ENCODE results near the gene POLR1A.

POLR1A gene

GRCh38 chr2:86021396-86022378, 84.0 kb downstream of the POLR1A start:
- no peak for DNase-seq (ENCODE audit: low read depth)

GRCh38 chr2:86020984-86021383, 84.7 kb downstream of the POLR1A start:
- no peak for DNase-seq (ENCODE audit: low read depth)

- no peak for DNase-seq (ENCODE audit: low read depth)
These were observed 86.6 kb downstream of the POLR1A start for GRCh38 chr2:86019121-86019520.

- no peak for DNase-seq (ENCODE audit: low read depth)
These were observed 87.5 kb downstream of the POLR1A start for GRCh38 chr2:86017901-86018896.

- DNase-seq (ENCODE audit: low read depth) = no peak
These were observed 89.1 kb downstream of the POLR1A start for GRCh38 chr2:86016581-86016980.

GRCh38 chr2:86015699-86016098, 90.0 kb downstream of the POLR1A start:
- DNase-seq (ENCODE audit: low read depth) = no peak

GRCh38 chr2:86015006-86015405, 90.7 kb downstream of the POLR1A start:
- no peak for DNase-seq (ENCODE audit: low read depth)

- no peak for DNase-seq (ENCODE audit: low read depth)
These were observed 91.2 kb downstream of the POLR1A start for GRCh38 chr2:86014493-86014892.

- DNase-seq (ENCODE audit: low read depth) = no peak
These were observed 93.5 kb downstream of the POLR1A start for GRCh38 chr2:86012007-86012712.

GRCh38 chr2:86011449-86011941, 94.2 kb downstream of the POLR1A start:
- DNase-seq (ENCODE audit: low read depth) = no peak

GRCh38 chr2:86010083-86010482, 95.6 kb downstream of the POLR1A start:
- DNase-seq (ENCODE audit: low read depth) = no peak

GRCh38 chr2:86006524-86006923, 99.2 kb downstream of the POLR1A start:
- no peak for DNase-seq (ENCODE audit: low read depth)

- DNase-seq (ENCODE audit: low read depth) = no peak
These were observed 101.7 kb downstream of the POLR1A start for GRCh38 chr2:86003967-86004366.

- DNase-seq (ENCODE audit: low read depth) = no peak
These were observed 102.6 kb downstream of the POLR1A start for GRCh38 chr2:86003104-86003503.

GRCh38 chr2:86002375-86002774, 103.3 kb downstream of the POLR1A start:
- no peak for DNase-seq (ENCODE audit: low read depth)

- no peak for DNase-seq (ENCODE audit: low read depth)
These were observed 104.4 kb downstream of the POLR1A start for GRCh38 chr2:86001326-86001725.

GRCh38 chr2:86000938-86001312, 104.8 kb downstream of the POLR1A start:
- no peak for DNase-seq (ENCODE audit: low read depth)

GRCh38 chr2:86000131-86000937, 105.4 kb downstream of the POLR1A start:
- no peak for DNase-seq (ENCODE audit: low read depth)

GRCh38 chr2:85999061-85999831, 106.4 kb downstream of the POLR1A start:
- no peak for DNase-seq (ENCODE audit: low read depth)
